Activated CD8-positive, alpha-beta memory T cell treated with anti-CD3 and anti-CD28 coated beads, Interleukin-2, amount 50 U/mL, for 1 hour (primary cell): ENCODE measurements around the gene NIPSNAP3A.

Experiments
- DNase-seq: peaks from one replicate; pipeline ENCODE4 v3.0.0-alpha.2; 2020; ENCODE audit errors: extremely low read depth

Gene NIPSNAP3A

GRCh38 chr9:104808035-104808614, 60.6 kb downstream of the NIPSNAP3A start:
- no peak for DNase-seq
